Activated CD8-positive, alpha-beta memory T cell treated with anti-CD3 and anti-CD28 coated beads, Interleukin-2, amount 10 ng/mL, durations not matched to agents 7 days and 5 days (primary cell): Measurements from ENCODE around the gene STARD13. TPM values are rescaled to one million over a fixed set of nuclear protein-coding genes. Genes with fewer than 3 reads are reported as not detected.
"Not testable (repeated sequence)": the region's sequence is repeated elsewhere in the genome, so short reads cannot be mapped to it uniquely, and the experiment has no call there.

Source experiments
- ATAC-seq: fragments of 150-1000 bp; cut with Tn5 transposase; one replicate; pipeline ENCODE4 v1.10.0; 2021; ENCODE audit warnings: moderate library complexity
- CTCF ChIA-PET: fragments of 350-600 bp; sonication (Branson Sonifier 250); formaldehyde crosslinking; loops from one replicate; lab custom pipeline; 2021; ENCODE audit warnings: antibody characterized with exemption; lab: Charles Lee
- DNase-seq: peaks from one replicate; pipeline ENCODE4 v3.0.0-alpha.2; 2020
- H3K27ac Mint-ChIP-seq: one replicate; pipeline ENCODE4 v1.8.0; 2021; ENCODE audit warnings: mild to moderate bottlenecking, mixed read lengths
- H3K27me3 Mint-ChIP-seq: one replicate; pipeline ENCODE4 v1.8.0; 2021; ENCODE audit warnings: mixed read lengths
- H3K36me3 Mint-ChIP-seq: one replicate; pipeline ENCODE4 v1.8.0; 2021; ENCODE audit warnings: mild to moderate bottlenecking, mixed read lengths
- H3K4me1 Mint-ChIP-seq: one replicate; pipeline ENCODE4 v1.8.0; 2021; ENCODE audit warnings: mixed read lengths
- H3K4me3 Mint-ChIP-seq: one replicate; pipeline ENCODE4 v1.8.0; 2021; ENCODE audit warnings: mild to moderate bottlenecking, moderate library complexity, mixed read lengths
- H3K9me3 Mint-ChIP-seq: one replicate; pipeline ENCODE4 v1.8.0; 2022; ENCODE audit warnings: low read depth, mixed read lengths
- total RNA-seq, 2 experiments: library from RNA; stranded (reverse); gene quantifications; one replicate each; pipeline ENCODE4 v1.2.3, GENCODE V29; 2021

STARD13 gene
- total RNA-seq, 2 experiments from 2014 or later = 1.2 to 1.5 TPM

- peaks cover 14% of the 10 kb centered on the region for H3K27me3 Mint-ChIP-seq
- no peaks in the 10 kb centered on the region for H3K36me3 Mint-ChIP-seq
- H3K4me3 Mint-ChIP-seq = no peak overlapping the region
- no peak overlapping the region for H3K27ac Mint-ChIP-seq
- H3K4me1 Mint-ChIP-seq = no peaks in the 10 kb centered on the region
- no peak for ATAC-seq
- CTCF ChIA-PET = no interaction called here
- H3K9me3 Mint-ChIP-seq = no peaks in the 10 kb centered on the region
- DNase-seq = no peak
Observed at GRCh38 chr13:33169273-33169980, 116.1 kb downstream of the STARD13 start.

GRCh38 chr13:33168321-33168960 lies 117.1 kb downstream of the STARD13 start:
- ATAC-seq (no peak), DNase-seq (no peak)
- CTCF ChIA-PET = interaction anchor here (1.0 kb wide), 1 partner anchor 8 kb away, joined by 3 read pairs; no protein-coding TSS in a partner anchor
- Mint-ChIP-seq H3K4me1 (no peaks in the 10 kb centered on the region), H3K9me3 (no peaks in the 10 kb centered on the region), H3K27me3 (peaks cover 11% of the 10 kb centered on the region), H3K4me3 (no peak overlapping the region), H3K27ac (no peak overlapping the region), H3K36me3 (no peaks in the 10 kb centered on the region)

DNA sequence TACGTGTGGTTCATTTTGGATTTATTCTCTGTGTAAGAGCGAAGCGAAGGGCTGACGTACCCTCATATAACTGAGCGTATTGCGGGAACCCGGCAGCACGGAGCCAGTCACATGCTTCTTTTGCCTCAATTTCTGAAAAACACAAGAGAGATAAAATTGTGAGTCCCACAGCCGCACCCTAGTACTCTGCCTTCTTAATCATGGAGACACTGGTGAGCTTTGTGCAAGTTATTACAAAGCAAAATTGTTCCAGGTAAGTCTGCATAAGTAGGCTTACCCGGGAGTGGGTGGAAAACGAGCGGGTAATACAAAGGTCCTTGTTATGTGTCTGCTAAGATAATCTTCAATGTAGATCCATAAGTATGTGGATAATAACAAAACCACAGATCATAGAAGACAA lies 118.1 kb downstream of the STARD13 start:
- Mint-ChIP-seq H3K27ac (no peak overlapping the region), H3K4me1 (no peaks in the 10 kb centered on the region)

DNA sequence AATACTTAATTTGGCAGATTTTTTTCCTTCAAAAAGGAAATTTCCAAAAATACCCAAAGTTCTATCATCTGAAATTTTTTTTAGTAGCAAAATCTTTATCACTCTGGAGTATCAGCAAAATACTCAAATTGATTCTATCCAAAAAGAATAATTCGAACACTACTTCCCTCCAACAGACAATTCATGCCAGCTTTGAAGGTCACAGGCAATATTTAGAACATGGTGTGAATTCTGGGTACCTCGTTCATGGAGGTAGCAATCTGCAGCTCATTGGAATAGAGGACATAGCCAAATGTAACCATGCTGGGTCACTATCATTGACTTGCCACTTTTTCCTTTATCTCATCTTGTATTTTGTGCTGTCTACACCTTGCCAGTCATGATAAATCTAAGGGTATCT lies 119.8 kb downstream of the STARD13 start:
- no peak for ATAC-seq
- no peak overlapping the region for H3K4me3 Mint-ChIP-seq
- peaks cover 10% of the 10 kb centered on the region for H3K27me3 Mint-ChIP-seq
- DNase-seq = no peak
- no peaks in the 10 kb centered on the region for H3K4me1 Mint-ChIP-seq
- H3K27ac Mint-ChIP-seq = no peak overlapping the region
- H3K36me3 Mint-ChIP-seq = peaks cover 6% of the 10 kb centered on the region
- H3K9me3 Mint-ChIP-seq = peaks cover 5% of the 10 kb centered on the region
- CTCF ChIA-PET = no interaction called here

More for the DNA sequence above, 118.1 kb downstream of the STARD13 start:
- H3K27me3 Mint-ChIP-seq = peaks cover 11% of the 10 kb centered on the region
- H3K36me3 Mint-ChIP-seq = peaks cover 4% of the 10 kb centered on the region
- no peak overlapping the region for H3K4me3 Mint-ChIP-seq
- ATAC-seq = no peak
- no peak for DNase-seq
- CTCF ChIA-PET = interaction anchor here (1.0 kb wide), 1 partner anchor 8 kb away, joined by 3 read pairs; no protein-coding TSS in a partner anchor
- H3K9me3 Mint-ChIP-seq = peaks cover 5% of the 10 kb centered on the region

DNA sequence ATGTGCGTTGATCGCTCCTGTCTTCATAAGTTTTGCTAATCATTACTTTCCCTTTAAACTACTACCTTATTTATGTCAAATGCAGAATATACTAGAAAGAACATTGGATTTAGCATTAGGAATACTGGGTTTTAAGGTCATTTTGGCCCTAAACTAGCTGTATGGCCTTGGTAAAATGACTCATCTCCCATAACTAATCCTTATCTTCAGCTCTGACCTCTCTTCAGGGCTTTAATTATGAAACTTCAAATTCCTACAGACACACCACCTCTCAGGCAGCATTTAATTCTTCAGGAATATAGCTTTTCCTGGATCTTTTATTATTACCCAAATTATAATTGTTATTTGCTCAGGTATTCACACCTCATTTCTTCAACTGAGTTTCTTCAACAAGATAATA lies 121.2 kb downstream of the STARD13 start:
- no peak overlapping the region for H3K4me3 Mint-ChIP-seq
- no peak overlapping the region for H3K27ac Mint-ChIP-seq
- CTCF ChIA-PET = no interaction called here
- peaks cover 5% of the 10 kb centered on the region for H3K9me3 Mint-ChIP-seq
- ATAC-seq (no peak), DNase-seq (no peak)
- H3K4me1 Mint-ChIP-seq = no peaks in the 10 kb centered on the region
- H3K36me3 Mint-ChIP-seq = peaks cover 6% of the 10 kb centered on the region
- peaks cover 3% of the 10 kb centered on the region for H3K27me3 Mint-ChIP-seq

GRCh38 chr13:33162725-33163124 lies 122.8 kb downstream of the STARD13 start:
- H3K9me3 Mint-ChIP-seq, H3K27ac Mint-ChIP-seq, H3K4me3 Mint-ChIP-seq, ATAC-seq, H3K4me1 Mint-ChIP-seq, CTCF ChIA-PET, DNase-seq, H3K27me3 Mint-ChIP-seq, H3K36me3 Mint-ChIP-seq: not testable (repeated sequence)

DNA sequence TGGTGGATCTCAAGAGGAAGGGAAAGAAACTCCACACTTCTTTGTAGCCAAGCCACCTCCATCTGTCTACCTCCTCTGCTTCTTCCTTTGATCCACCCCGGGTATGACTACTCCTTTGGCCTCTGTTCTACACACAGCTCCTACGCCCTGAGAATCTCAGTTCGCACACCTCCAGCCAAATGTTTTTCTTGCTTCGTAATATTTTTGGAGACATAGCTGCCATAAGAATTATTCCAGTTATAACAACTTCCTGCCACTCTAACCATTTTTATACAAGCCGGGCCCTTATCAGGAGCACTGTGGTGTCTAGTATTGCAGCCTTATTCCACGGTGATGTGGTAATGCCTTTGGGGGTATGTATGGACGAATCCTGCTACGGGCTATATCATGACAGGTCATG lies 126.7 kb downstream of the STARD13 start:
- Mint-ChIP-seq H3K4me3 (no peak overlapping the region), H3K9me3 (peaks cover 5% of the 10 kb centered on the region), H3K27me3 (no peaks in the 10 kb centered on the region), H3K27ac (no peak overlapping the region), H3K4me1 (no peaks in the 10 kb centered on the region), H3K36me3 (peaks cover 6% of the 10 kb centered on the region)
- ATAC-seq (no peak), DNase-seq (no peak)
- CTCF ChIA-PET = no interaction called here

DNA sequence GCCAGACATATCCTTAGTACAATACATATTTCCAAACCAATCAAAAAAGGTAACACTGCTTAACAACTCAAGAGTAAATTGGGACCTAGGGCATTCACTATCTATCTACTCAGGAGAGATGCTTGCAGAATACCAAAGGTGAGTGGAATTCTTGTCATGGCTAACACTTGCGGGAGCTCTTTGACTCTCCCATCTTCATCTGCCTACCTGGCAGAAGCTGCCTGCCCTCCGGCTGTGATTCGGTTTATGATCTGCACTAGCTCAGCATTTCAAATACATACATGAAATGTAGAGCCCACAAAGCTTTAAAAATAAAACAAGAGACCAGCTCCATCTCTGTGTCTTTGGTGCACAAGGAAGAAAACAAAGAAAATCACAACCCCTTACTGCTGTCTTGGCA lies 127.3 kb downstream of the STARD13 start:
- peaks cover 5% of the 10 kb centered on the region for H3K9me3 Mint-ChIP-seq
- CTCF ChIA-PET = no interaction called here
- H3K4me1 Mint-ChIP-seq = no peaks in the 10 kb centered on the region
- H3K4me3 Mint-ChIP-seq = no peak overlapping the region
- ATAC-seq (no peak), DNase-seq (no peak)
- no peak overlapping the region for H3K27ac Mint-ChIP-seq
- H3K27me3 Mint-ChIP-seq = no peaks in the 10 kb centered on the region
- peaks cover 6% of the 10 kb centered on the region for H3K36me3 Mint-ChIP-seq

- Mint-ChIP-seq H3K9me3 (no peaks in the 10 kb centered on the region), H3K4me1 (no peaks in the 10 kb centered on the region), H3K36me3 (no peaks in the 10 kb centered on the region), H3K4me3 (no peak overlapping the region), H3K27me3 (peaks cover 6% of the 10 kb centered on the region), H3K27ac (no peak overlapping the region)
- CTCF ChIA-PET = no interaction called here
- no peak for DNase-seq
- ATAC-seq = no peak
Observed at GRCh38 chr13:33154911-33155310, 130.6 kb downstream of the STARD13 start.

DNA sequence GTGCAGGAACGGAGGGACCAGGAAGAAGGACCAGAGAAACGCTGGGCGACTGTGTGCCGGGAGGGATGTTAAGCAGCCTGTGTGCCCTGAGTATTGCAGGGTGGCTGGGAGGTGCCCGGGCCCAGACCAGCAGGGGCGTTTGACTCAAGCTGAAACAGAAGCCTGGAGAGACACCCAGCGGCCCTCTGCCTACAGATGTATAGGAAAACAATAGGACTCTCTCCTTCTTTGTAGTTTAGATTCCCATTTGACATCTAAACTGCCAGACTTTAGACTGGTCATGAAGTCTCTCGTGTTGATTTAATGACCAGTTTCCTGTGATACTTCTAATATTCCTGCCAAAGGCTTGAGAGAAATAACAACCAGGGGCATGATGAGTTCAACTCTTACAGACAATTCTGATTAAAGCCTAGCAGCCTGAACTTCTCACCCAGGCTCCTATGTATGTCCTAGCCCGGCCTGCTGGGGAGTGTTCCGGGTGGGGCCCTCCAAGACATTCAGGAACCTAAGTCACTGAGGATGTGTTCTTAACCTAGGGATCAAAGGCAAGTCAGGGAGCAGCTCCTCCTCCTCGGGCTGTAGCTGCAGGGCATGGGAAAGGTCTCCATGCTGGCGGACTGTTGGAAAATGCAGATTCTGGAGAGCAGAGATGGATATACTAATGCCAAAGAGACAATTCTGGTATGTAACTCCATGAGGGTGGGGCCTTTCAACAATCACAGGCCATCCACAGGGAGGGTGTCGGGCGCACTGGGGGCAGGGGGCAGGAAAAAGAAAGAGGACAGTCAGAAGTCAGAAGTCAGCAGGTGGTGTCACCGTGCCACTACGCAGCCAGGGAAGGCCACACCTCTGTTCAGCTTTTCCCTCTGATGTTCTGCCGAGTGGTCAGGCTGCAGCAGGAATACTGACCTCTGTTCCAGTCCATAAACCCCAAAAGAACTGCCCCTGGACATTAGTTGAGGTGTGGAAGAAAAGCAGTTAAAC lies 131.8 kb downstream of the STARD13 start:
- CTCF ChIA-PET = no interaction called here
- Mint-ChIP-seq H3K4me3 (no peak overlapping the region), H3K9me3 (no peaks in the 10 kb centered on the region), H3K27ac (no peak overlapping the region), H3K4me1 (no peaks in the 10 kb centered on the region), H3K27me3 (peaks cover 6% of the 10 kb centered on the region), H3K36me3 (peaks cover 3% of the 10 kb centered on the region)
- no peak for ATAC-seq
- DNase-seq = no peak

GRCh38 chr13:33152389-33152788 lies 133.2 kb downstream of the STARD13 start:
- H3K36me3 Mint-ChIP-seq = peaks cover 8% of the 10 kb centered on the region
- H3K9me3 Mint-ChIP-seq = peaks cover 3% of the 10 kb centered on the region
- H3K27me3 Mint-ChIP-seq = peaks cover 6% of the 10 kb centered on the region
- no peak overlapping the region for H3K27ac Mint-ChIP-seq
- ATAC-seq (no peak), DNase-seq (no peak)
- CTCF ChIA-PET = no interaction called here
- H3K4me3 Mint-ChIP-seq = no peak overlapping the region
- peaks cover 3% of the 10 kb centered on the region for H3K4me1 Mint-ChIP-seq

- H3K9me3 Mint-ChIP-seq = peaks cover 4% of the 10 kb centered on the region
Observed at GRCh38 chr13:33150662-33151061, 134.9 kb downstream of the STARD13 start.

DNA sequence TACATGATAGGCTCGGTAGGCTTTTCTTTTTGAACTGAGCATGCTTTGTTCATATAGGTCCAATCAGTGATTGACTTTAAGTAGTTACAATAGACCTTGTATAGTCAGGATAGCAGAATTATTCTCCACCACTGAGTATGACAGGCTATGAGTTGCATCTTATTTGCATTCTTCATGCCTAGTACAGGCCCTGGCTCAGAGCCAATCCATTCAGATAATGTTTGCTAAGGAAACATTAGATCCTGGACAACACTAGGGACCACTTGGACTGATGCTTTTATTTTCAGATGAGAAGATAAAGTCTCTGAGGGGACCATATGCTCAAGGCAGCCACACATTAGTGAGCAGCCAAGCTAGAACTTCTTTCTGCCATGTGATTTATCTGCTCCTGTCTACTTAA lies 135.4 kb downstream of the STARD13 start:
- Mint-ChIP-seq H3K27me3 (peaks cover 6% of the 10 kb centered on the region), H3K36me3 (peaks cover 13% of the 10 kb centered on the region), H3K27ac (no peak overlapping the region), H3K9me3 (peaks cover 4% of the 10 kb centered on the region), H3K4me3 (no peak overlapping the region), H3K4me1 (peaks cover 16% of the 10 kb centered on the region)
- DNase-seq = no peak
- CTCF ChIA-PET = no interaction called here
- no peak for ATAC-seq

More at GRCh38 chr13:33150662-33151061, 134.9 kb downstream of the STARD13 start:
- Mint-ChIP-seq H3K27me3 (peaks cover 6% of the 10 kb centered on the region), H3K27ac (no peak overlapping the region), H3K4me1 (peaks cover 13% of the 10 kb centered on the region), H3K4me3 (no peak overlapping the region), H3K36me3 (peaks cover 13% of the 10 kb centered on the region)
- CTCF ChIA-PET = no interaction called here
- no peak for DNase-seq
- ATAC-seq = no peak
